Endothelial cell of hepatic sinusoid (primary cell): ENCODE data around the gene DOCK9.

Experiments
- in situ Hi-C: cut with HindIII; loops from 2 replicates; pipeline ENCODE4 v1.10.0; 2017; ENCODE audit warnings: low sequenced_read_pairs

The DOCK9 gene

DNA sequence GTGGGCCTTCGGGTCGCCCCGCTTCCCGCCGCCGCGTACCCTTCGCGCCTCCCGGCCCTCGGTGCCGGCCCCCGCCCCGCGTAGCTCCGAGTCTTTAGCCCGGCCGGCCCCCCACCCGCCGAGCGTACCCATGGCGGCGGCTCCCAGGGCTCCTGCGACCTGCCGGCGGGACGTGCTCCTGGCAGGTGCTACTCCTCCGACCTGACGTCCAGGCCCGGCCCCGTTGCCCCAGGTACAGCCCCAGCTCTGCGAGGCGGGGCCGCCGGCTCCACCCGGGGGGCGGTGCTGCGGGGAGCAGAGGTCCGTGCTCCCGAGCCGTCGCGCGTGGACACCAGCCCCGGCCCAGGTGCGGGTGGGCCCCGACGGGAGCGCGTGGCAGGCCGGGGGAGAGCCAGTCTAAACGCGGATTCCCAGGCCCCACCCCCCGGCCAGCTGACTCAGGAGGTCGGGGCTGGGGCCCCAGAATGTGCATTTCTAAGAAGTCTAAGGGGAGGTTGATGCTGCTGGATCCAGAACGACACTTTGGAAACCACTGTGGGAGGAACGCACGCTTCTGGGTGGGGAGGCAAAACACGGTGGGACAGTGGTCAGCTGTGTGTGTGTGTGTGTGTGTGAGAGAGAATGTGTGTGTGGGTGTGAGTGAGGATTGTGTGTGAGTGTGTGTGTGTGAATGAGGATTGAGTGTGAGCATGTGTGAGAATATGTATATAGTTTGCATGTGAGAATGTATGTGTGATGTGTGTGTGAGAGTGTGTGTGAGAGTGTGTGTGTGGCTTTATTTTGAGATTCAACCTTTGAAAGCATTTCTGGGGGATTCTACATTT lies 225.2 kb downstream of the DOCK9 start, which contains the start of gene SLC15A1:
TSS of gene SLC15A1 (minus strand) at position 206 of the 824 bp plus-strand sequence. CDS start at position 132, 74 bp downstream.
- in situ Hi-C loops = no loop called here

DNA sequence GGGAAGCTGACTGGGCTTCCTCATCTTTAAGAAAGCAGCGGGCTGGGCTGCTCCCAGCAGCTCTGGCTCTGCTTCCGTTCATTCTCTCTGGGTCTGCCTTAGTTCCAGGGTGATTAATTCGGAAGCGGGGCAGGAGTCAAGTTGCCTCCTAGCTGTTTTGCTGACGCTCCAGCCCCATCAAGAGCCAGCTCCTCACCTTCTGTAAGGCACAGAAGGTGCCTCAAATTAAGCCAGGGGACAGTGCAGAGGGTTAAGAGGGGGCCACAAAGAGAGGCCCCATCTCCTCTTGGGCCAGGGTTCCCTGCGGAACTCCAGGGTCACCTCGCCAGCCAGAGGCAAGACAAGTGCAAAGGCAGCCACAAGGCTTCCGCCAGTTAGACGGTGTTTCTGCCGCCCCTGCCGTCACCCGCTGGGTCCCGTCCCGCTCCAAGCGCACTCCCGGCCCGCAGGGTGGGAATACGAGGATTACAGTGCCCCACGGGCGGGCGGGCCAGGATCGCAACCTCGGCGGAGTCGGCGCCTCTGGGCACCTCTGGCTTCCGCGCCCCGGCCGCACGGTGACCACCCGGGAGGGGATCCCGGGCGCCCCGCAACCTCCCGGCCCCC lies 225.9 kb downstream of the DOCK9 start:
- in situ Hi-C loops = no loop called here

DNA sequence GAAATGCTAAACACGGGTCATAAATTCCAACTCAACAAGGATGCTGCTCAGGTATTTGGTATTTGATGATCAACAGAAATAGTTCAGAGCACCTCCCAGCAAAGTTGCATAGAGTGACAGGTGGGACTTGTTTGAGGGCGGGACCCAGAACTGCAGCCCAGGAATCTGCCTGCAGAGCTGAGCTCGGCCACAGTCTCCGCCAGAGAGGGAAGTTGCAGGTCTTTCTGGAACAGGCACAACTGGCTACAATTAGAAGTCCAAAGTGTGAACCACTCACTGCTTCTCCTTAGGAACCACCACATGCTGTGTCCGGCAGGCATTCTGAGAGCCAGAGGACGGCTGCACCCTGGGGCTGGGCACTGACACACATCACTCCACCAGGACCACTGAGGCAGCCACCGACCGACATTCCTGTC lies 226.5 kb downstream of the DOCK9 start:
- in situ Hi-C loops = no loop called here

DNA sequence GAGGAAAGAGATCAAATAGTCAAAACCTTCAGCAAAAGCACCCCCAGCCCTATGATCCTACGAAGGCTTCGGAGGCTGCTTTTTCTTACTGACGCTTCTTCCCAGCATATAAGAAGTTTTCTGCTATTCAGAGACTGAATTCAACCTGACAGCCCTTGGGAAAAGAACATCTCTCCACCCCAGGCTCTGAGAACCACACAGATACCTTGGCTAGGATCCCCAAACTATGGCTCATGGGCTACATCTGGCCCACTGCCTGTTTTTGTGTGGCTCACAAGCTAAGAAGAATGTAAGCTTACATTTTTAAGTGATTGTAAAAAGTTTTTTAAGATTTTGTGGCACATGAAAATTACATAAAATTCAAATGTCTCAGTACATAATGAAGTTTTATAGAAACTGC lies 228.4 kb downstream of the DOCK9 start:
- in situ Hi-C loops = loop anchor here (5.0 kb wide), 1 partner anchor 97 kb away; no protein-coding TSS in a partner anchor

DNA sequence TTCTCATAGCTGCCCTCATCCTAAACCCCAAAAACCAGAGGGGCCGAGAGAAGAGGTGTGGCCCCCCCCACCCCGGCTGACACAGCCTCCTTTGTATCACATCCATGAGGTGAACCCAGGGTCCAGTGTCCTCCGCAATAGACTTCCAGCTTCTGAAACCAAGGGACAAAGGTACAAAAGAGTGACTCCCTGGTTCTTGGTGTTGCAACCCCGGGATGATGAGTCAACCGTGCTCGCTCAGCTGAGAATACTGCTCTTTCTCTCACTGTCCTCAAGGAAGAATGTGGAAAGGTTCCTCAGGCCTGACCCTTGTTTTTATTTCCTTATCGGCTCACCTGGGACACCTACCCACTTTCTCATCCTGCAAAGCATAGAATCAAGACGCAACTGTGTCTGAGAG lies 230.9 kb downstream of the DOCK9 start:
- in situ Hi-C loops = loop anchor here (5.0 kb wide), 1 partner anchor 95 kb away; no protein-coding TSS in a partner anchor
